Loucy (cell line): ENCODE results near the gene ARMC6.

Experiments used
- H2AFZ ChIP-seq: fragments of 200-600 bp; sonication (generic); 2 replicates; pipeline ENCODE4 v1.6.0; 2016; ENCODE audit warnings: antibody characterized with exemption, mild to moderate bottlenecking, low read length, moderate library complexity
- H3F3A ChIP-seq: fragments of 200-600 bp; 2 replicates; pipeline ENCODE4 v1.6.0; 2016; ENCODE audit warnings: antibody characterized with exemption, low read depth, mild to moderate bottlenecking
- H3K27me3 ChIP-seq: fragments of 200-600 bp; sonication (generic); 2 replicates; pipeline ENCODE4 v1.6.1; 2014; ENCODE audit warnings: low read length, mild to moderate bottlenecking; ENCODE audit not compliant: insufficient read depth, poor library complexity, severe bottlenecking
- H3K36me3 ChIP-seq: fragments of 200-600 bp; sonication (generic); 2 replicates; pipeline ENCODE4 v1.6.1; 2016; ENCODE audit warnings: low read length; ENCODE audit not compliant: insufficient read depth
- H3K4me1 ChIP-seq: fragments of 200-600 bp; sonication (generic); 2 replicates; pipeline ENCODE4 v1.5.1; 2014; ENCODE audit warnings: low read length, mild to moderate bottlenecking; ENCODE audit not compliant: insufficient read depth, poor library complexity, severe bottlenecking
- H3K4me2 ChIP-seq: fragments of 200-600 bp; sonication (generic); 2 replicates; pipeline ENCODE4 v1.6.0; 2014; ENCODE audit warnings: antibody characterized with exemption, low read length, low read depth, mild to moderate bottlenecking; ENCODE audit not compliant: poor library complexity, severe bottlenecking
- H3K4me3 ChIP-seq: fragments of 200-600 bp; sonication (generic); 2 replicates; pipeline ENCODE4 v1.5.1; 2014; ENCODE audit warnings: low read length, mild to moderate bottlenecking, mixed read lengths; ENCODE audit not compliant: poor library complexity, severe bottlenecking
- H3K79me2 ChIP-seq: fragments of 200-600 bp; sonication (generic); 2 replicates; pipeline ENCODE4 v1.6.1; 2014; ENCODE audit warnings: low read length; ENCODE audit not compliant: insufficient read depth
- H3K9ac ChIP-seq: fragments of 200-600 bp; sonication (generic); 2 replicates; pipeline ENCODE4 v1.6.0; 2014; ENCODE audit warnings: mild to moderate bottlenecking, low read depth, low read length, moderate library complexity; ENCODE audit not compliant: poor library complexity, severe bottlenecking
- H3K9me2 ChIP-seq: fragments of 200-600 bp; sonication (generic); replicated peaks from 2 replicates; pipeline ENCODE4 v1.6.1; 2016; ENCODE audit warnings: low read depth, low read length, mixed read lengths
- H3K9me3 ChIP-seq: fragments of 200-600 bp; sonication (generic); 2 replicates; pipeline ENCODE4 v1.6.1; 2014; ENCODE audit warnings: mild to moderate bottlenecking, antibody characterized with exemption, low read length, low read depth; ENCODE audit not compliant: insufficient read depth
- H4K20me1 ChIP-seq: fragments of 200-600 bp; sonication (generic); 2 replicates; pipeline ENCODE4 v1.6.0; 2014; ENCODE audit warnings: antibody characterized with exemption, low read length, mild to moderate bottlenecking; ENCODE audit not compliant: insufficient read depth, poor library complexity, severe bottlenecking
- EZH2phosphoT487 ChIP-seq: fragments of 200-600 bp; IDR thresholded peaks from 2 replicates; pipeline ENCODE4 v1.6.1; 2018; ENCODE audit warnings: antibody characterized with exemption, mild to moderate bottlenecking, moderate library complexity, borderline replicate concordance
- TF ChIP-seq, protein P1 (sequence below): fragments of 200-600 bp; sonication (generic); conservative IDR thresholded peaks from 2 replicates; pipeline ENCODE4 v1.5.1; 2014; ENCODE audit warnings: mild to moderate bottlenecking, antibody characterized with exemption, low read length

ARMC6 gene

DNA sequence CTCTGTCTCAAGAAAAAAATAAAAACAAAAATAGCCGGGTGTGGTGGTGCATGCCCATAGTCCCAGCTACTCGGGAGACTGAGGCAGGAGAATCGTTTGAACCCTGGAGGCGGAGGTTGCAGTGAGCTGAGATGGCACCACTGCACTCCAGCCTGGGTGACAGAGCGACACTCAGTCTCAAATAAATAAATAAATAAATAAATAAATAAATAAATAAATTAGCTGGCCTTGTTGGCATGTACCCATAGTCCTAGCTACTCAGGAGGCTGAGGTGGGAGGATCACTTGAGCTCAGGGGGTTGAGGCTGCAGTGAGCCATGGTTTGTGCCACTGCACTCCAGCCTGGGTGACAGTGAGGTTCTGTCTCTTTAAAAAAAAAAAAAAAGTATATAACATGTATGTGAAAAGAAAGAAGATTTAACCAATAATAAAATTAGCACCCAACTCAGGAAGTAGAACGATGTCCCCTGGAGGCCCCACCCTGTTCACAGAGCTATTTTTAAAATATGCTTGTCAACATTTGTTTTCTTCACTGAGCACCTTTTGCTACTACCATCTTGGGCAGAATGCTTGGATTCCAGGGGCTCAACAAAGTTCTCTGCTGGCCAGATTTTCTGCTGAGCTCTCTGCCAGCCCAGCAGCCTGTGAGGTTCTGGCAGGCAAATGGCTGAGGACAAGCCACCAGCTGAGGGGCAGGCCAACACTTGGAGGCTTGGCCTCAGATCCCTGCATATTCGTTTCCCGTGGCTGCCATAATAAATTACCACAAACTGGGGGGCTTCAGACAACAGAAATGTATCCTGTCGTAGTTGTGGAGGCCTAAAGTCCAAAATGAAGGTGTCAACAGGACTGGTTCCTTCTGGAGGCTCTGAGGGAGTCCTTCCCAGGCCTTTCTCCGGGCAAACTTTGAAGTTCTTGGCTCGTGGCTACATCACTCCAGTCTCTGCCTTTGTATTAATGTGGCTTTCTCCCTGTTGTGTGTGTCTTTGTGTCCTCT lies 35.6 kb downstream of the ARMC6 start:
- H3K79me2 ChIP-seq = peaks cover 39% of the 10 kb centered on the region

DNA sequence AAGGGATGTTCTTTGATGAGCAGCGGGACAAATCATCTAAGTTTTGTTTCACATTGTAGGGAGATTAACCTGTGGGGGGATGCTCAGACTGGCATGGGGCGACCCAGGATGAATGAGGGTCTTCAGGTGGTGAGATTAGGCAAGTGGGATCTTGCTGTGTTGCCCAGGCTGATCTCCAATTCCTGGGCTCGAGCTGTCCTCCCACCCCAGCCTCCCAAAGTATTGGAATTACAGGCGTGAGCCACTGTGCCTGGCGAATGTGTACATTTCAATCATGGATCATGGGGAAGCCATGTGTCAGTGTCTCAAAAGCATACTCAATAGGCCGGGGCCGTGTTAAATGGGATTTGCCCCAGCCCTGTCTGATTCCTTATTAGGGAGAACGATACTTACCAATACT lies 38.5 kb downstream of the ARMC6 start:
- Histone ChIP-seq H3K79me2 (peaks cover 17% of the 10 kb centered on the region), H3F3A (no peaks in the 10 kb centered on the region), H3K4me2 (no peak overlapping the region), H4K20me1 (peaks cover 3% of the 10 kb centered on the region), H3K9ac (no peak overlapping the region), H3K4me3 (no peak overlapping the region), H3K27me3 (no peaks in the 10 kb centered on the region), H3K9me3 (no peaks in the 10 kb centered on the region), H3K9me2 (no peaks in the 10 kb centered on the region), H2AFZ (no peak overlapping the region), H3K36me3 (no peaks in the 10 kb centered on the region), H3K4me1 (peaks cover 24% of the 10 kb centered on the region)
- TF ChIP-seq, protein P1, sequence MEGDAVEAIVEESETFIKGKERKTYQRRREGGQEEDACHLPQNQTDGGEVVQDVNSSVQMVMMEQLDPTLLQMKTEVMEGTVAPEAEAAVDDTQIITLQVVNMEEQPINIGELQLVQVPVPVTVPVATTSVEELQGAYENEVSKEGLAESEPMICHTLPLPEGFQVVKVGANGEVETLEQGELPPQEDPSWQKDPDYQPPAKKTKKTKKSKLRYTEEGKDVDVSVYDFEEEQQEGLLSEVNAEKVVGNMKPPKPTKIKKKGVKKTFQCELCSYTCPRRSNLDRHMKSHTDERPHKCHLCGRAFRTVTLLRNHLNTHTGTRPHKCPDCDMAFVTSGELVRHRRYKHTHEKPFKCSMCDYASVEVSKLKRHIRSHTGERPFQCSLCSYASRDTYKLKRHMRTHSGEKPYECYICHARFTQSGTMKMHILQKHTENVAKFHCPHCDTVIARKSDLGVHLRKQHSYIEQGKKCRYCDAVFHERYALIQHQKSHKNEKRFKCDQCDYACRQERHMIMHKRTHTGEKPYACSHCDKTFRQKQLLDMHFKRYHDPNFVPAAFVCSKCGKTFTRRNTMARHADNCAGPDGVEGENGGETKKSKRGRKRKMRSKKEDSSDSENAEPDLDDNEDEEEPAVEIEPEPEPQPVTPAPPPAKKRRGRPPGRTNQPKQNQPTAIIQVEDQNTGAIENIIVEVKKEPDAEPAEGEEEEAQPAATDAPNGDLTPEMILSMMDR = no peak
- no peak for TF ChIP-seq EZH2phosphoT487

More for the DNA sequence above, 35.6 kb downstream of the ARMC6 start:
- no peaks in the 10 kb centered on the region for H3K27me3 ChIP-seq
- no peak for TF ChIP-seq EZH2phosphoT487
- TF ChIP-seq, protein P1 = no peak
- peak overlapping the region; percentile 52 for H3K9ac ChIP-seq
- H3K4me3 ChIP-seq = no peak overlapping the region
- H3K4me2 ChIP-seq = peak overlapping the region; percentile 33
- peaks cover 34% of the 10 kb centered on the region for H3K4me1 ChIP-seq
- no peak overlapping the region for H2AFZ ChIP-seq
- H3F3A ChIP-seq = 0 out of 2 replicates have a peak, but pooled peaks cover 4% of the 10 kb centered on the region
- no peaks in the 10 kb centered on the region for H3K9me2 ChIP-seq
- no peaks in the 10 kb centered on the region for H3K36me3 ChIP-seq
- H3K9me3 ChIP-seq = no peaks in the 10 kb centered on the region
- H4K20me1 ChIP-seq = peaks cover 3% of the 10 kb centered on the region

DNA sequence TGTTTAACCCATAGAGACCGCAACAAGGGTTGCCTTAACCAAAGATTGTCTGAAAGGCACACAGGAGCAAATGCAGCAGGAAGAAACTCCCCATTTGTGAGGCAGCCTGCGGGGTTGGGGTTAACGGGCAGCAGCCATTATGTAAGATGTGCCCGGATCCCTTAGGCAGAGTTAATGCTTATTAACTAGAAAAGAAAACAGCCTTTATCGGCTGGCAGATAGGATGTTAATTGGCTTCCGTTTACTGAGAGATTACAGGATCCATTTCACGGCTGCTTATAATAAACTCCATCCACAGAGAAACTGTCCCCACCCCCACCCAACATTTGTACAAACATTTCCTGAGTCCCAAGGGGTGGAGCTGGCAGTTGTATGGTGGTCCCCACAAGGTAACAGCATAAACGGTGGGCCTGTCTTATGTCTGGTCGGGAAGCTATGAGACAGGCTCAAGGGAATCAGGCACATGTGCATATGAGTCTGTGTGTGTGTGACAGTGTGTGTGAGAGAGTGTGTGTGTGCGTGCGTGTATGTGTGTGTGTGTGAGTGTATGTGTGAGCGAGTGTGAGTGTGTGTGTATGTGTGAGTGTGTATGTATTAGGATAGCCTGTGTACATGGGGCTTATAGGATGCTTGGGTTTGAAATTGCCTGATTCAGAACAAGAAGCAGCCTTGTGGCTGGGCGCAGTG lies 40.9 kb downstream of the ARMC6 start:
- Histone ChIP-seq H3K9ac (peak overlapping the region; percentile 15), H2AFZ (no peak overlapping the region), H3F3A (no peaks in the 10 kb centered on the region), H3K4me1 (peaks cover 11% of the 10 kb centered on the region), H3K9me2 (no peaks in the 10 kb centered on the region), H3K36me3 (no peaks in the 10 kb centered on the region), H4K20me1 (no peaks in the 10 kb centered on the region), H3K27me3 (no peaks in the 10 kb centered on the region), H3K79me2 (peaks cover 6% of the 10 kb centered on the region; the same call in 1 of the 2 replicates), H3K4me3 (peak overlapping the region; percentile 26), H3K9me3 (no peaks in the 10 kb centered on the region), H3K4me2 (peak overlapping the region; percentile 56)
- no peak for TF ChIP-seq EZH2phosphoT487
- TF ChIP-seq, protein P1 = no peak
